Stimulated activated CD8-positive, alpha-beta memory T cell treated with anti-CD3 and anti-CD28 coated beads, Interleukin-7, amount 100 ng/mL, for 48 hours (primary cell): ENCODE measurements around the gene FAT1.

ENCODE experiments used
- DNase-seq, 2 donors: peaks; one replicate each; pipeline ENCODE4 v3.0.0-alpha.2; 2020; ENCODE audit warnings: low read depth in 1 of 2; ENCODE audit errors: extremely low read depth in 1 of 2

Gene FAT1

DNA sequence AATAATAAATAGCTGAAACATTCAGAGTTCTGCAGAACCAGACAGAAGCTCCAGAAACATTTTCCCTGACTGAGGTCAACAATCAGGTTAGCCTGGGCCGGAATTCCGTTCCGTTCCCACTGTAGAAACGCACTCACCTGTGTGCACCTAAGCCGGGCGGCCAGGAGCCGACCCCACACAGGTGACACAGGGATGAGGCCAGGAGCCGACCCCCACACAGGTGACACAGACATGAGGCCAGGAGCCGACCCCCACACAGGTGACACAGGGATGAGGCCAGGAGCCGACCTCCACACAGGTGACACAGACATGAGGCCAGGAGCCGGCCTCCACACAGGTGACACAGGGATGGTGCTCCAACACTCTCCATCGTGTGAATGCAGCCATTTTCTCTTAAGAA is 21.9 kb downstream of the FAT1 start:
- DNase-seq, result no peak

DNA sequence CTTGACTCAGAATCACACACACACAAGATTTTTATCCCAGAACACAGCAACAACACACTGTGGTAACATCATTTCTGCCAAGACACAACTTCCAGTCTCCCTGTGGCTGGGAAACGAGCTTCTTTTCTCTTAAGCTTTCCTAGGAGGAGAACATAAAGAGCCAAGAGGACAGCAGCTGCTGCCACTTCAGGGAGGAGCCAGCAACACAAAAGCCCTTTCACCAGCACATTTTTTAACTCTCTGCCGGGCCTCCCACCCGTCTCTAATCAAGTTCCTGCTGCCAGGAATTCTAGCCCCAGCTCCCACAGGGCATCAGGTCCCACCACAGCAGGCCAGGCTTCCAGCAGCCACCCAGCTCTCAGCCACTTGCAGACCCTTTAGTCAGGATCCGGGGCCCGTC is 22.4 kb downstream of the FAT1 start:
- no peak for DNase-seq

- DNase-seq, result no peak
Observed at GRCh38 chr4:186700746-186701145, 22.9 kb downstream of the FAT1 start.

DNA sequence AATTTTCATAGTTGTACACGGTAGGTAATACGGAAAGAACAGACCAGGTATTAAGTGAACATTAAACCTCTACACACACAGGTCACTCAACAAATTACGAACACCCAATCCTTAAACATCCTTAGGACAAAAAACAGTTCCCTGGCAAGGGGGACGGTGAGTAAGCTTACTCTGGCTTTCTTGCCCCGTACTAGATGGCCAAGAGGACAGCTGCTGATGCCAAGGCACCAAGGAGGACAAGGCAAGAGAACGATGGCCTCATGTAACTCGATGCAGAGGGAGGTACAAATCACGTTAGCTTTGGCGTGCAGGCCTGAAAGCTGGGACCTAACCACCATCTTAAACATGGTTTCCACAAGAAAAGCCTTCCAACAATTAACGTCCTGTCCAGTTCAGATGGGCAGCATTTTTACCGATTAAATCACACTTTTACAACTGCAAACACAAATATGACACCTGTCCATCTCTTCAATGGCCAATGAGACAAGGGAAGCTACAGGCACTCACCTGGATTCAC is 23.7 kb downstream of the FAT1 start:
- no peak for DNase-seq

- no peak for DNase-seq
Observed at GRCh38 chr4:186699298-186699697, 24.4 kb downstream of the FAT1 start.

DNA sequence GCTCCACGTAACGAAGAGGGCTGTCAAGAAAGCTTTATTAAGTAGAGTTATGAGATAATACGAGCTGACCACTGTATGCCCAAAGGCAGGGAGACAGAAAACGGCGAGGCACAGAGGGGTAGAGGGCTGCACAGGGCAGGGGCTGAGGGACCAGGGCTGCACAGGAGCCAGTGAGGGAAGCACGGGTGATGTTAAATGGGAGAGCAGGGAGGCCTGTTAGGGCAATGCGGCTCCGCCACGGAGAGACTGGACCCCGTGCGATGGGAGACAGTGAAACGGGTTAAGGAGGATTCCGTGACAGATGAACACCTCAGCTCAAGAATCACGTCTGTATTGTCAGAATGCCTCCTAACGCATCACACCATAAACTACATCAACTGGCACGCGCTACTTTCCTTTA is 25.1 kb downstream of the FAT1 start:
- DNase-seq, result no peak

DNA sequence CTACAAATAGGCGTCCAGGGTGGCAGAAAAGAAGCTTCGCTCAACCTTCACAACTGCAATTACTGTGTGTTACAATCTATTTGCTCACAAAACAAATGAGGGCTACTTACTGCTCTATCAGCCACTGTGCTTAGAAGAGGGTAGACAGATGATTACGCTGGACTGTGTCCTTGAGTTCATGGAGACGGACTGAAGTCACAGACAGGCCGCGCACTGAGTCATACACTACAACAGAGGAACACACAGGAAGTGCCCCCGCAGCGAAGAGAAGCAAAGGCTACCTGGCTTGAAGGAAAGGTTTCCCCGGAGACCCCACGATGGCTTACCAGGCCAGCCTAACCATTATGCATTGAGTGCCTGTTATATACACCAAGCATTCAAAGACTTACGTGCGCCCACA is 25.6 kb downstream of the FAT1 start:
- DNase-seq, result no peak

- no peak for DNase-seq
Observed at GRCh38 chr4:186695392-186695791, 28.3 kb downstream of the FAT1 start.

GRCh38 chr4:186693894-186694293 is 29.8 kb downstream of the FAT1 start:
- no peak for DNase-seq

DNA sequence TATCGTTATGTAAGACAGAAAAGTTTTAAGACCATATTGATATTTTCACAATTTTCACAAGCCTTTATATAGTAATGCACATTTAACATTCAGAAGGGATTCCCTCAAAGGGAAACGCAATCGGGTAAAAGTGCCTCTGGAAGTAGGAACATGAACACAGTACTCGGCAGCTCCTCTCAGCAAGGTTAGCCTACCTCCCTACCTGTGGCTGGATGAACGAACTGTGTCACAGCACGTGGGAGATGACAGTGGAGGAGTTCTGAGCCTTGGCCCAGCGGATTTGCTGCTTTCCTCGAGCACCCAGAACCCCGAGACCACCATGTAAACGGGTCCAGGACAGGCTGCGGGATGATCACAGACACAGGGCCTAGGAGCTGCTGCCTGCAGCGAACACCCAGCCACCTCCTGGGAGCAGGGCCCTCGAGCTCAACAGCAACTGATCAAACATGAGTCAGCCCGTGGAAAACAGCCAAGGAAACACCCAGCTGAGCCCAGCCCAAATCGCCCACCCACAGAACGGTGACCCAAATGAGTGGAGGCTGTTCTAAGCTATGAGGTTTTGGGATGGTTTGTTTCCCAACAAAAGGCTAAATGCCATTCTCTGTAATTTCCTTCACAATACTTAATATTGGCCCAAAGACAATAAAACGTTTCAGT is 30.4 kb downstream of the FAT1 start:
- DNase-seq, result no peak

- DNase-seq, result no peak
Observed at GRCh38 chr4:186691396-186691795, 32.3 kb downstream of the FAT1 start.

DNA sequence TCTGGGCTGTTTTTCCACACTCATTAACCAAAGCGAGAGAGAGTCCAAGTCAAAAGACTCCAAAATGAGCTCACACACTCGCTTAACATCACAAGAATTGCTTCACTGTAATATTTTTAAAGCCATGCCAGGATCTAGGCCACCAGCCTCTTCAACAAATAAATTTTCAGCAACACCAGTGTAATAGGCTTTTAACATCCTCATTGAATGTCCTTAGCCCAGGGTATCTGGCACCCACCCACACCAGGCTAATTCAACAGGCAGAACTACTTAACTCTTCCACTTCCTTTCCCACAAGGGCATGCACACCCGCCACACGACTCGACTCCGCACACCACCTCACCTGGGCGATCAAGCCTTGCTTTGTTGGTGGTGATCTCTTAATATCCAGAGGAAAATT is 34.2 kb downstream of the FAT1 start:
- DNase-seq, result no peak

DNA sequence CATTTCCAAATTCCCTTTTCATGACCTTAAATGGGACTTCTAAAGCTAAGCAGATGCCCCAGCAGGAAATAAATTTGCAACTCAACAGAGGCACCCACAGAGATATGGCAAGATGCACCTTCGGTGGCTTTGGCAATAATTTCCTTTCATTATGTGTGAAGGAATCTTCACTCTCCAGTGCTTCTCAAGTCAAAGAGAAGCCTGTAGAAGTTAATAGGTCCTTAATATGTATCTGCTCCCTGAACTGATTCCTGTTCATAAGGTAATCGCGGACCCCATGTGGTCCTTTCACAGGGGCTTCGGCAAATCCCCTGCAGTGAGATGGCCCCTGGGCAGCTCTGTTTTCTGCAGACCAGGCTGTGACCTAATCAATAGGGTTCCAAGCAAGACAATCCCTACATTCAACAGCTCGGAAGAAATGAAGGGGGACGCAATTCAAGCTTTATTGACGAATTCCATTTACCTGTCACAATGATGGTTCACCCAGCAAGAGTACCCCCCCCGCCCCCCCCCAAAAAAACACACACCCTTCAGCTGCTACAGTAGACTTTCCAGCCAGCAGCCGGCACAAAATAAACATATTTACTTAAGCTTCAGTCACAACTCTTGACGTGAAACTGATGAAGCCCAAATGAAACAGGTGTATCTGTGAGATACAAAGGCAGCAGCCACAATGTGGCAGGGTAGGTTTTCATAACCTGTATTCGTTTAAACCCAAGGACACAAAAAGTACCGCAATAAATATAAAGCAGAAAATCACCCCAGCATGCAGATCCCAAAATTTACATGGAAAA is 35.3 kb downstream of the FAT1 start:
- DNase-seq, result no peak

DNA sequence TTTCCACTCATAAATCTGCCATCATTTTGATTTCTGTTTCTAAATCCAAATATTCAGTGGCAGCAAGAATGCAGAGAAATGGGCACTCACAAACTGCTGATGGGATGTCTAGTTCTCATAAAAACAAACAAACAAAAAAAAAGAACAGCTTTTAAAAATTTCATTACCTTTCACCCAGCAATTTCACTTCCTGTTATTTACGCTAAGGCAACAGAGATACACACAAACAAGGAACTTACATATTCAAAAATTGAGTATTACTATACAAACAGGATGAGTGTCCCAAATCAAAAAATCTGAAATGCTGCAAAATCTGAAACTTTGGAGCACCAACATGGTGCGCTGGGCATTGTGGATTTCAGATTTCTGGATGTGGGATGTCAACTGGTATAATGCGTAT is 36.4 kb downstream of the FAT1 start:
- DNase-seq, result no peak

- DNase-seq, result no peak
Observed at GRCh38 chr4:186685767-186686183, 37.9 kb downstream of the FAT1 start.

- no peak for DNase-seq
Observed at GRCh38 chr4:186684889-186685309, 38.8 kb downstream of the FAT1 start.

DNA sequence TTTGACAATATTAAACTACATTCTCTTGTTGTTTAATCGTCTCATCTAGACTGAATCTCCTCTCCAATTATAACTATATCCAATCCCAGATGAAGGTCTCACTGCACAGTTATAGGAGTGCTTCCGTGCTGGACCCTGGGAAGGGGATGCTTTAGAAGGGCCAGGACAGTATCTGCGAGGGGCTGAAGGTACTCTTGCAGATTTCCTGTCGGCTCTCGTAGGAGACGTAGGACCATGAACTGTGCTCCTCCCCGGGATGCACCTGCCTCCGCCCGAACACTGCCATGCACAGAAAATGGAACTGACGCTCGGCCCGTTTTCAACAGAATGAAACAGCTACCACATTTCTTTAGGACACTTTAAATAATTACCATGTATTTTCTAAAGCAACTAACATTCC is 39.4 kb downstream of the FAT1 start:
- DNase-seq, result no peak

DNA sequence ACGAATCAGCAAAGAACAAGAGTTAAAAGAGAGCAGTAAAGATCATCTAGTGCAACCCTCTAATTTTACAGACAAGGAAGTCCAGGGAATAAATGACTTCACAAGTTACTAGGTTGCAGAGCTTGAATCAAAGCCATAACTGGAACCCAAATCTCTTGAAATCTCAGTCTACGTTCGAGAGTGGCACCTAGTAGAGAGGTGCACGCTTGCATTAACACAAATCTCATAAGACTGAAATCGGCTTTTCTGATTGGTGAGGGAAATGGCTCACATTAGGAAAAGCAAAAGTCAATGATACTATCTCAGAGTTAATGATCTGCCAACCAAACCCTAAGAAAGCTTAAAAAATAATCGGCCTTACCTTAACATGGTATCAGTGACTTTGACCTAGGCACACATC is 43.0 kb downstream of the FAT1 start:
- no peak for DNase-seq

GRCh38 chr4:186676531-186677161 is 47.0 kb downstream of the FAT1 start:
- no peak for DNase-seq

DNA sequence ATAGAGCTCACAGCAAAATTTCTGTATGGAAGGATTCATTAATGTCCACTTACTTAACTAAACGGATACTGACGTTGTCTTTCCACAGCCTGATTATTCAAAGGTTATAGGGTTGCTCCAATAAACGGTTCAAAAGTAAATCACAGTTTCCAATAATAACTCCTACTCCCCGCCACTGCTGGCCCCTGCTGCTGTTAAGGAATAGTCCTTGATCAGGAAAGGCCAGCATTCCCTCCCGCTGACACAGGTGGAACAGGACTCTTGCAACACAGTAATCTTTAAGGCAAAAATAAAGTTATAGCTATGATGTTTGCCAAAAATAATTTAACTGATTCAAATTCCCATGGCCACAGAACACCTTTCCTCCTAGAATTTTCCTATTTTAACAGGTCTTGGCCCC is 53.9 kb downstream of the FAT1 start:
- no peak for DNase-seq

- DNase-seq, result no peak
Observed at GRCh38 chr4:186669159-186669731, 54.4 kb downstream of the FAT1 start.

GRCh38 chr4:186666750-186667149 is 56.9 kb downstream of the FAT1 start:
- no peak for DNase-seq
